Measurements from ENCODE around the gene ORAI3. TPM values are rescaled to one million over a fixed set of nuclear protein-coding genes. Genes with fewer than 3 reads are reported as not detected.
A peak's percentile ranks its signal among the peaks of the same experiment; 100 is the strongest.

ORAI3 gene
- total and polyA plus RNA-seq, 2 of the 13 experiments (the other 11 are each of a cell fraction or from before 2014, with no cell fraction given) = 11.4 to 32.0 TPM

DNA sequence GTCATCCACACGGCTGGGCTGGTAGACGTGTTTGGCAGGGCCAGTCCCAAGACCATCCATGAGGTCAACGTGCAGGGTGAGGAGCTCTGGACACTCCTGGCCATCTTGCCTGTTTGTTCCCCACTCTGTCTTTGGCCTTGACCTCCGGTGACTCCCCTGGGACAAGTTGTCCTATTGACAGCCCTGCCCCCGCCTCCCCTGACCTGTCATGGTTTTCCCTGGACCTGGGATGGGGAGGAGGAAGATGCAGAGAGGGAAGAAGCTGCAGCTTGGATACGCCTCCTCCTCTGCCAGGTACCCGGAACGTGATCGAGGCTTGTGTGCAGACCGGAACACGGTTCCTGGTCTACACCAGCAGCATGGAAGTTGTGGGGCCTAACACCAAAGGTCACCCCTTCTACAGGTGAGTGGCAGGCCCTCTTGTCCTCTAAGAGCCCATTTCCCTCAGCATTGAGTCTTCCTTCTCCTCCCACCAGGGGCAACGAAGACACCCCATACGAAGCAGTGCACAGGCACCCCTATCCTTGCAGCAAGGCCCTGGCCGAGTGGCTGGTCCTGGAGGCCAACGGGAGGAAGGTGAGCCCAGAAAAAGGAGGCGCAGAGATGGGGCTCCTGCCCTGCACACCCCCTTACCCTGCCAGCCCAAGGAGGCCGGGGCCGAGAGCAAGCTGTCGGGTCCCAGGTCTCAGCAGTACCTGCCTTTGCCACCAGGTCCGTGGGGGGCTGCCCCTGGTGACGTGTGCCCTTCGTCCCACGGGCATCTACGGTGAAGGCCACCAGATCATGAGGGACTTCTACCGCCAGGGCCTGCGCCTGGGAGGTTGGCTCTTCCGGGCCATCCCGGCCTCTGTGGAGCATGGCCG is 37.5 kb downstream of the ORAI3 start (continued):
- TF ChIP-seq ZNF761 (CRISPR knock-in tag; conservative IDR thresholded peaks at IDR 0.05) (no peak), NR2F1 (CRISPR knock-in tag; IDR thresholded peaks at IDR 0.05) (peak; percentile 47 to 53; a peak in 3 of 4 replicates), TMF1 (CRISPR knock-in tag; IDR thresholded peaks at IDR 0.05; ENCODE audit: low read depth) (no peak), NCOA1 (CRISPR knock-in tag; IDR thresholded peaks at IDR 0.05) (no peak), ZNF33A (CRISPR knock-in tag; IDR thresholded peaks at IDR 0.05; ENCODE audit: borderline replicate concordance) (no peak), ZNF274 (CRISPR knock-in tag; IDR thresholded peaks at IDR 0.05) (no peak), FOXO1 (CRISPR knock-in tag; IDR thresholded peaks at IDR 0.05) (peak; percentile 6; the same call in 1 of the 2 replicates), ZNF33B (CRISPR knock-in tag; IDR thresholded peaks at IDR 0.05) (no peak), SMAD9 (CRISPR knock-in tag; IDR thresholded peaks at IDR 0.05) (no peak), SMAD1 (CRISPR knock-in tag; IDR thresholded peaks at IDR 0.05; ENCODE audit: borderline replicate concordance, low read depth) (no peak), TBX2 (CRISPR knock-in tag; IDR thresholded peaks at IDR 0.05; ENCODE audit: borderline replicate concordance) (no peak), MTF2 (CRISPR knock-in tag; IDR thresholded peaks at IDR 0.05; ENCODE audit: borderline replicate concordance) (no peak), TRIM24 (CRISPR knock-in tag; IDR thresholded peaks at IDR 0.05) (no peak)
- TF ChIP-seq, protein P1, sequence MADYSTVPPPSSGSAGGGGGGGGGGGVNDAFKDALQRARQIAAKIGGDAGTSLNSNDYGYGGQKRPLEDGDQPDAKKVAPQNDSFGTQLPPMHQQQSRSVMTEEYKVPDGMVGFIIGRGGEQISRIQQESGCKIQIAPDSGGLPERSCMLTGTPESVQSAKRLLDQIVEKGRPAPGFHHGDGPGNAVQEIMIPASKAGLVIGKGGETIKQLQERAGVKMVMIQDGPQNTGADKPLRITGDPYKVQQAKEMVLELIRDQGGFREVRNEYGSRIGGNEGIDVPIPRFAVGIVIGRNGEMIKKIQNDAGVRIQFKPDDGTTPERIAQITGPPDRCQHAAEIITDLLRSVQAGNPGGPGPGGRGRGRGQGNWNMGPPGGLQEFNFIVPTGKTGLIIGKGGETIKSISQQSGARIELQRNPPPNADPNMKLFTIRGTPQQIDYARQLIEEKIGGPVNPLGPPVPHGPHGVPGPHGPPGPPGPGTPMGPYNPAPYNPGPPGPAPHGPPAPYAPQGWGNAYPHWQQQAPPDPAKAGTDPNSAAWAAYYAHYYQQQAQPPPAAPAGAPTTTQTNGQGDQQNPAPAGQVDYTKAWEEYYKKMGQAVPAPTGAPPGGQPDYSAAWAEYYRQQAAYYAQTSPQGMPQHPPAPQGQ (CRISPR knock-in tag; IDR thresholded peaks at IDR 0.05; ENCODE audit: borderline replicate concordance) = no peak
- TF ChIP-seq, protein P2, sequence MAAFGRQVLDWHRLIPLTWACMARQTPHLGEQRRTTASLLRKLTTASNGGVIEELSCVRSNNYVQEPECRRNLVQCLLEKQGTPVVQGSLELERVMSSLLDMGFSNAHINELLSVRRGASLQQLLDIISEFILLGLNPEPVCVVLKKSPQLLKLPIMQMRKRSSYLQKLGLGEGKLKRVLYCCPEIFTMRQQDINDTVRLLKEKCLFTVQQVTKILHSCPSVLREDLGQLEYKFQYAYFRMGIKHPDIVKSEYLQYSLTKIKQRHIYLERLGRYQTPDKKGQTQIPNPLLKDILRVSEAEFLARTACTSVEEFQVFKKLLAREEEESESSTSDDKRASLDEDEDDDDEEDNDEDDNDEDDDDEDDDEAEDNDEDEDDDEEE (CRISPR knock-in tag; IDR thresholded peaks at IDR 0.05) = no peak
- TF ChIP-seq, protein P3, sequence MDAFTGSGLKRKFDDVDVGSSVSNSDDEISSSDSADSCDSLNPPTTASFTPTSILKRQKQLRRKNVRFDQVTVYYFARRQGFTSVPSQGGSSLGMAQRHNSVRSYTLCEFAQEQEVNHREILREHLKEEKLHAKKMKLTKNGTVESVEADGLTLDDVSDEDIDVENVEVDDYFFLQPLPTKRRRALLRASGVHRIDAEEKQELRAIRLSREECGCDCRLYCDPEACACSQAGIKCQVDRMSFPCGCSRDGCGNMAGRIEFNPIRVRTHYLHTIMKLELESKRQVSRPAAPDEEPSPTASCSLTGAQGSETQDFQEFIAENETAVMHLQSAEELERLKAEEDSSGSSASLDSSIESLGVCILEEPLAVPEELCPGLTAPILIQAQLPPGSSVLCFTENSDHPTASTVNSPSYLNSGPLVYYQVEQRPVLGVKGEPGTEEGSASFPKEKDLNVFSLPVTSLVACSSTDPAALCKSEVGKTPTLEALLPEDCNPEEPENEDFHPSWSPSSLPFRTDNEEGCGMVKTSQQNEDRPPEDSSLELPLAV (CRISPR knock-in tag; conservative IDR thresholded peaks at IDR 0.05; ENCODE audit: low read depth) = no peak
- TF ChIP-seq, protein P4, sequence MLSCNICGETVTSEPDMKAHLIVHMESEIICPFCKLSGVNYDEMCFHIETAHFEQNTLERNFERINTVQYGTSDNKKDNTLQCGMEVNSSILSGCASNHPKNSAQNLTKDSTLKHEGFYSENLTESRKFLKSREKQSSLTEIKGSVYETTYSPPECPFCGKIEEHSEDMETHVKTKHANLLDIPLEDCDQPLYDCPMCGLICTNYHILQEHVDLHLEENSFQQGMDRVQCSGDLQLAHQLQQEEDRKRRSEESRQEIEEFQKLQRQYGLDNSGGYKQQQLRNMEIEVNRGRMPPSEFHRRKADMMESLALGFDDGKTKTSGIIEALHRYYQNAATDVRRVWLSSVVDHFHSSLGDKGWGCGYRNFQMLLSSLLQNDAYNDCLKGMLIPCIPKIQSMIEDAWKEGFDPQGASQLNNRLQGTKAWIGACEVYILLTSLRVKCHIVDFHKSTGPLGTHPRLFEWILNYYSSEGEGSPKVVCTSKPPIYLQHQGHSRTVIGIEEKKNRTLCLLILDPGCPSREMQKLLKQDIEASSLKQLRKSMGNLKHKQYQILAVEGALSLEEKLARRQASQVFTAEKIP (CRISPR knock-in tag; IDR thresholded peaks at IDR 0.05; ENCODE audit: borderline replicate concordance) = no peak
- TF ChIP-seq, protein P5, sequence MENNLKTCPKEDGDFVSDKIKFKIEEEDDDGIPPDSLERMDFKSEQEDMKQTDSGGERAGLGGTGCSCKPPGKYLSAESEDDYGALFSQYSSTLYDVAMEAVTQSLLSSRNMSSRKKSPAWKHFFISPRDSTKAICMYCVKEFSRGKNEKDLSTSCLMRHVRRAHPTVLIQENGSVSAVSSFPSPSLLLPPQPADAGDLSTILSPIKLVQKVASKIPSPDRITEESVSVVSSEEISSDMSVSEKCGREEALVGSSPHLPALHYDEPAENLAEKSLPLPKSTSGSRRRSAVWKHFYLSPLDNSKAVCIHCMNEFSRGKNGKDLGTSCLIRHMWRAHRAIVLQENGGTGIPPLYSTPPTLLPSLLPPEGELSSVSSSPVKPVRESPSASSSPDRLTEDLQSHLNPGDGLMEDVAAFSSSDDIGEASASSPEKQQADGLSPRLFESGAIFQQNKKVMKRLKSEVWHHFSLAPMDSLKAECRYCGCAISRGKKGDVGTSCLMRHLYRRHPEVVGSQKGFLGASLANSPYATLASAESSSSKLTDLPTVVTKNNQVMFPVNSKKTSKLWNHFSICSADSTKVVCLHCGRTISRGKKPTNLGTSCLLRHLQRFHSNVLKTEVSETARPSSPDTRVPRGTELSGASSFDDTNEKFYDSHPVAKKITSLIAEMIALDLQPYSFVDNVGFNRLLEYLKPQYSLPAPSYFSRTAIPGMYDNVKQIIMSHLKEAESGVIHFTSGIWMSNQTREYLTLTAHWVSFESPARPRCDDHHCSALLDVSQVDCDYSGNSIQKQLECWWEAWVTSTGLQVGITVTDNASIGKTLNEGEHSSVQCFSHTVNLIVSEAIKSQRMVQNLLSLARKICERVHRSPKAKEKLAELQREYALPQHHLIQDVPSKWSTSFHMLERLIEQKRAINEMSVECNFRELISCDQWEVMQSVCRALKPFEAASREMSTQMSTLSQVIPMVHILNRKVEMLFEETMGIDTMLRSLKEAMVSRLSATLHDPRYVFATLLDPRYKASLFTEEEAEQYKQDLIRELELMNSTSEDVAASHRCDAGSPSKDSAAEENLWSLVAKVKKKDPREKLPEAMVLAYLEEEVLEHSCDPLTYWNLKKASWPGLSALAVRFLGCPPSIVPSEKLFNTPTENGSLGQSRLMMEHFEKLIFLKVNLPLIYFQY (CRISPR knock-in tag; IDR thresholded peaks at IDR 0.05; ENCODE audit: borderline replicate concordance) = no peak
